Trophoblast cell (in vitro differentiated cells and primary cell): ENCODE data around the gene MOV10L1.
A peak's percentile ranks its signal among the peaks of the same experiment; 100 is the strongest.

ENCODE experiments used
- DNase-seq, 2 donors: peaks; one replicate each; pipeline ENCODE4 v3.0.0-alpha.2; 2016
- H2AFZ ChIP-seq: 2 replicates; pipeline ENCODE4 v1.6.1; 2013; ENCODE audit warnings: low read length, moderate library complexity, mild to moderate bottlenecking; ENCODE audit not compliant: insufficient read depth, poor library complexity
- H2AK5ac ChIP-seq: 2 replicates; pipeline ENCODE4 v1.6.1; 2013; ENCODE audit warnings: mild to moderate bottlenecking, low read length
- H2BK120ac ChIP-seq: 2 replicates; pipeline ENCODE4 v1.6.1; 2013; ENCODE audit warnings: low read length, mild to moderate bottlenecking, moderate library complexity; ENCODE audit not compliant: insufficient read depth, poor library complexity
- H2BK12ac ChIP-seq: 2 replicates; pipeline ENCODE4 v1.6.1; 2013; ENCODE audit warnings: mild to moderate bottlenecking, low read length, moderate library complexity
- H2BK5ac ChIP-seq: 2 replicates; pipeline ENCODE4 v1.6.1; 2013; ENCODE audit warnings: low read length, low read depth, moderate library complexity, mild to moderate bottlenecking; ENCODE audit not compliant: poor library complexity
- H3K14ac ChIP-seq: 2 replicates; pipeline ENCODE4 v1.6.1; 2013; ENCODE audit warnings: mild to moderate bottlenecking, low read length
- H3K18ac ChIP-seq: 2 replicates; pipeline ENCODE4 v1.6.1; 2013; ENCODE audit warnings: mild to moderate bottlenecking, low read length
- H3K23ac ChIP-seq: 2 replicates; pipeline ENCODE4 v1.6.1; 2013; ENCODE audit warnings: low read length
- H3K27ac ChIP-seq: 2 replicates; pipeline ENCODE4 v1.5.1; 2013; ENCODE audit warnings: low read depth, mild to moderate bottlenecking, inconsistent platforms, low read length, moderate library complexity
- H3K27me3 ChIP-seq: 2 replicates; pipeline ENCODE4 v1.6.1; 2013; ENCODE audit warnings: inconsistent platforms, mild to moderate bottlenecking, low read length, moderate library complexity; ENCODE audit not compliant: insufficient read depth
- H3K36me3 ChIP-seq, 2 experiments: 1 replicate in 1 of 2; 2 replicates in 1 of 2; pipeline ENCODE4 v1.6.1; 2013; ENCODE audit warnings: low read length in 2 of 2, mild to moderate bottlenecking in 2 of 2, moderate library complexity in 1 of 2; ENCODE audit not compliant: insufficient read depth in 2 of 2, control insufficient read depth in 1 of 2
- H3K4ac ChIP-seq: 2 replicates; pipeline ENCODE4 v1.6.1; 2013; ENCODE audit warnings: low read depth, mild to moderate bottlenecking, low read length, moderate library complexity
- H3K4me1 ChIP-seq, 2 experiments: 1 replicate in 1 of 2; 2 replicates in 1 of 2; pipeline ENCODE4 v1.6.1; 2013; ENCODE audit warnings: low read length in 2 of 2, mild to moderate bottlenecking in 2 of 2, moderate library complexity in 1 of 2; ENCODE audit not compliant: insufficient read depth in 2 of 2, control insufficient read depth in 1 of 2
- H3K4me2 ChIP-seq: 2 replicates; pipeline ENCODE4 v1.6.1; 2013; ENCODE audit warnings: inconsistent platforms, mild to moderate bottlenecking, low read length, moderate library complexity
- H3K4me3 ChIP-seq: 2 replicates; pipeline ENCODE4 v1.5.1; 2013; ENCODE audit warnings: mild to moderate bottlenecking, low read depth, low read length, inconsistent platforms
- H3K79me1 ChIP-seq: one replicate; pipeline ENCODE4 v1.6.1; 2013; ENCODE audit warnings: low read length
- H3K79me2 ChIP-seq: 2 replicates; pipeline ENCODE4 v1.6.1; 2013; ENCODE audit warnings: low read length, mild to moderate bottlenecking; ENCODE audit not compliant: control insufficient read depth, insufficient read depth, poor library complexity
- H3K9ac ChIP-seq: 2 replicates; pipeline ENCODE4 v1.6.1; 2013; ENCODE audit warnings: mild to moderate bottlenecking, low read length
- H3K9me3 ChIP-seq: 2 replicates; pipeline ENCODE4 v1.6.1; 2013; ENCODE audit warnings: low read depth, mild to moderate bottlenecking, control low read depth, inconsistent platforms, low read length; ENCODE audit not compliant: insufficient read depth
- H4K12ac ChIP-seq: 2 replicates; pipeline ENCODE4 v1.6.1; 2013; ENCODE audit warnings: low read depth, mild to moderate bottlenecking, low read length, moderate library complexity
- H4K8ac ChIP-seq: 2 replicates; pipeline ENCODE4 v1.6.1; 2013; ENCODE audit warnings: low read depth, mild to moderate bottlenecking, low read length, moderate library complexity
- H4K91ac ChIP-seq: one replicate; pipeline ENCODE4 v1.6.1; 2013; ENCODE audit warnings: low read depth, mild to moderate bottlenecking, low read length, moderate library complexity
- WGBS: extraction: QIAGEN DNeasy Blood & Tissue Kit; methylation state at CpG from one replicate; pipeline ENCODE4 v1.1.7; 2013; ENCODE audit warnings: missing lambda C conversion rate; ENCODE audit not compliant: insufficient read length, insufficient coverage; ENCODE audit errors: extremely low coverage; 5-methylcytosine and 5-hydroxymethylcytosine counted together

Gene MOV10L1

DNA sequence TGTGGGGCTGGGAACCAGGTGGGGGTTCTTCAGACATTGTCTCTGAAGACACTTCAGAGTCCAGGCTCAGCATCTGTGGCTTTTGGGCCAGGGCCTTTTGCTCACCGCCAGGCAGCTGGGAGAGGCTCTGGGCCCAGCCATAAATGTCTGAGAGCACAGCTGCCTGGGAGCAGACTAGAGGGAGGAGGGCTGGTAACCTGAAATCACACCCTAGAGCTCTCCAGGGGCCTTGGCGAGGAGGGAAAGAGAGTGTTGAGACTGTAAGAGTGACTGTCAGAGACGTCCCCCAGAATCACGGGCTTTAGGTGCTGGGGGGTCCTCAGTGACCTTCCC, 100.0 kb downstream of the MOV10L1 start:
- H3K4me3 ChIP-seq, result peak overlapping the region; percentile 52
- no CpG with 5 or more reads among the region's 4 CpGs for WGBS
- no peak for DNase-seq

DNA sequence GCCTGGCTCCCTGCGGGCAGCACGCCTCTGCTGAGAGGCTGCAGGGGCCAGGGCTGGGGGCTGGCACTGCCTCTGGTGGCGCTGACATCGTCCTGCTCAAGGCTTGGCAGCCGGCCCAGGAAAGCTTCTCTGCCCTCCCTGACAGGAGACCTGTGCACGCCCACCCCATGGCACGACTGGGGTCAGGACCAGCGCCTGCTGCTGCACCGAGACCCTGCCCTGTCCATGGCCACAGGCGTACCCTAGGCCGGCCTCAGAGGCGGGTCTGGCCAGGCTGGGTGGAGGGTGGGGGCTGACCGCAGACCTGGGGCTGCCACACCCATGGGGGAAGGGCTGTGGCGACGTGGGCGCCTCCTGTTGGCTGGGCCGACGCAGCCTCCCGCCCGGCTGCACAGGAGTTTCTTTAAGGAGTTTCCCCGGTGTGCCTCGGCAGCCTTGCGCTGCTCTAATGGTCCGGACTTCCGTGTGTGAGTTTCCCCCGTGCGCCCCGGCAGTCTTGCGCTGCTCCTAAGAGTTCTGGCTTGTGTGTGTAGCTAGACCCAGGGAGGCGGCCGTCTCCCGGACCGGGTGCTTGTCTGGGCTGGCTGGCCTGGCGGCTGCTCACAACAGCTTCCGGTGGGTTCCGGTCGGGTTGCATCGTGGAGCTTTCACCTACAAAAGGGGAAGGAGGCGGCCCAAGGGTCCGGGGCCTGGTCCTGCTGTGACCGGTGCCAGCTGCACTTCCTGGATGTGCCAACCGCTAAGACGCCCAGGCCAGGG, 100.6 kb downstream of the MOV10L1 start:
- Histone ChIP-seq H3K79me1 (peaks cover 21% of the 10 kb centered on the region), H3K9ac (no peak overlapping the region), H4K91ac (peak overlapping the region; percentile 60), H2BK120ac (peak overlapping the region; percentile 62), H3K4ac (peak overlapping the region; percentile 60), H3K27ac (peak overlapping the region; percentile 88), H3K9me3 (no peaks in the 10 kb centered on the region), H3K18ac (peak overlapping the region; percentile 70), H4K12ac (peak overlapping the region; percentile 39), H2BK12ac (no peak overlapping the region), H2AK5ac (no peak overlapping the region), H3K36me3 (peaks cover 24 to 31% of the 10 kb centered on the region in 2 experiments), H2BK5ac (peak overlapping the region; percentile 66), H3K14ac (peak overlapping the region; percentile 61), H4K8ac (peak overlapping the region; percentile 74), H3K79me2 (peaks cover 18% of the 10 kb centered on the region), H2AFZ (peak overlapping the region; percentile 18), H3K23ac (no peak overlapping the region), H3K4me1 (peaks cover 38 to 45% of the 10 kb centered on the region in 2 experiments), H3K27me3 (no peaks in the 10 kb centered on the region), H3K4me3 (peak overlapping the region; percentile 52), H3K4me2 (peak overlapping the region; percentile 43)
- WGBS, result no CpG with 5 or more reads among the region's 43 CpGs
- DNase-seq, result peak; percentile 51 to 73

More for the DNA sequence above, 100.0 kb downstream of the MOV10L1 start:
- no peak overlapping the region for H3K23ac ChIP-seq
- H2BK5ac ChIP-seq, result peak overlapping the region; percentile 0
- H2BK12ac ChIP-seq, result no peak overlapping the region
- no peaks in the 10 kb centered on the region for H3K27me3 ChIP-seq
- H3K14ac ChIP-seq, result peak overlapping the region; percentile 36
- no peak overlapping the region for H4K12ac ChIP-seq
- H2BK120ac ChIP-seq, result peak overlapping the region; percentile 62
- H3K9me3 ChIP-seq, result no peaks in the 10 kb centered on the region
- H2AK5ac ChIP-seq, result no peak overlapping the region
- peak overlapping the region; percentile 44 for H4K91ac ChIP-seq
- H3K18ac ChIP-seq, result peak overlapping the region; percentile 17
- H2AFZ ChIP-seq, result no peak overlapping the region
- peak overlapping the region; percentile 43 for H3K4me2 ChIP-seq
- peaks cover 25% of the 10 kb centered on the region for H3K79me1 ChIP-seq
- no peak overlapping the region for H3K9ac ChIP-seq
- peaks cover 20% of the 10 kb centered on the region for H3K79me2 ChIP-seq
- peak overlapping the region; percentile 5 for H3K4ac ChIP-seq
- H3K4me1 ChIP-seq, result peaks cover 42 to 50% of the 10 kb centered on the region in 2 experiments
- peaks cover 20 to 27% of the 10 kb centered on the region in 2 experiments for H3K36me3 ChIP-seq
- peak overlapping the region; percentile 88 for H3K27ac ChIP-seq
- H4K8ac ChIP-seq, result peak overlapping the region; percentile 8

DNA sequence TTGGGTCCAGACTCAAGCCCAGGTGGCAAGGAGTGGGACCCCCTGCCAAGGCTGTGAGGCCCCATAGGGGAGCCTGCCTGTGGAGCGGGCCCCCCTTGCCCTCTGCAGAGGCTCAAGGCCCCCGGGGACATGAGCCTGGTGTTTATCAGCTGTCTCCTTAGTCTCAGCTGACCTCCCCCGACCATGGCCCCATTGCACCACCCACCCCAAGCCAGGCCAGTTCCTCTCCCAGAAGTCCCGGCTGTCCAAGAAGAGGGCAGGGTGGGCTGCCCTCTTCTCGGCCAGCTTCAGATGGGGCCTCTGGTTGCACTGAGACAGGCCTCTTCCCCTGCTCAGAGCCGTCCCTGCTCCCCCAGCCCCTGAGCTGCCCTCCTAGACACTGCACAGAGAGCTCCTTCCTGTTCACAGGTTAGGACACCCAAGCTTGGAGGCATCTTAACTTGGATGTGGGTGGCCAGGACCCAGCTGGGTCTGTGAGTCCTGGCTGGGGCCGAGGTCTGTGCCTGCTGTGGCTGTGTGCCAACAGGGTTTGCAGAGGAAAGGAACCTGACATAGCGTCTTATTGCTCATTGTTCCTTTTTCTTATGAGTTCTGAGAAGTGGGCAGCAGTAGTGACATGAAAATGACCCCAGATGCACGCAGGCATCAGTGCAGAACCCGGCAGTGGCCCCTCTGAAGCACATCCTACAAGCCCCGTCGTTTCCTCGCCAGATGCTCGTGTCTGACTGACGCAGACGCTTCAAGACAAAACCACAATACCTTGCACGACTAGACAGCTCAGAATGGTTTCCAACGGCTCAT, 101.3 kb downstream of the MOV10L1 start:
- Histone ChIP-seq H3K36me3 (peaks cover 28 to 38% of the 10 kb centered on the region in 2 experiments), H3K14ac (peak overlapping the region; percentile 61), H3K9me3 (no peaks in the 10 kb centered on the region), H3K18ac (peak overlapping the region; percentile 70), H3K23ac (no peak overlapping the region), H3K4me3 (no peak overlapping the region), H4K91ac (peak overlapping the region; percentile 60), H2BK5ac (peak overlapping the region; percentile 66), H3K79me2 (peaks cover 16% of the 10 kb centered on the region), H3K4me1 (peaks cover 36 to 43% of the 10 kb centered on the region in 2 experiments), H2BK120ac (peak overlapping the region; percentile 62), H2AK5ac (peak overlapping the region; percentile 22), H2BK12ac (no peak overlapping the region), H3K9ac (no peak overlapping the region), H3K4ac (peak overlapping the region; percentile 60), H3K79me1 (peaks cover 17% of the 10 kb centered on the region), H2AFZ (peak overlapping the region; percentile 18), H3K4me2 (peak overlapping the region; percentile 43), H3K27me3 (no peaks in the 10 kb centered on the region), H4K12ac (peak overlapping the region; percentile 39), H4K8ac (peak overlapping the region; percentile 74), H3K27ac (peak overlapping the region; percentile 88)
- no CpG with 5 or more reads among the region's 18 CpGs for WGBS
- DNase-seq, result peak; percentile 39 to 40

DNA sequence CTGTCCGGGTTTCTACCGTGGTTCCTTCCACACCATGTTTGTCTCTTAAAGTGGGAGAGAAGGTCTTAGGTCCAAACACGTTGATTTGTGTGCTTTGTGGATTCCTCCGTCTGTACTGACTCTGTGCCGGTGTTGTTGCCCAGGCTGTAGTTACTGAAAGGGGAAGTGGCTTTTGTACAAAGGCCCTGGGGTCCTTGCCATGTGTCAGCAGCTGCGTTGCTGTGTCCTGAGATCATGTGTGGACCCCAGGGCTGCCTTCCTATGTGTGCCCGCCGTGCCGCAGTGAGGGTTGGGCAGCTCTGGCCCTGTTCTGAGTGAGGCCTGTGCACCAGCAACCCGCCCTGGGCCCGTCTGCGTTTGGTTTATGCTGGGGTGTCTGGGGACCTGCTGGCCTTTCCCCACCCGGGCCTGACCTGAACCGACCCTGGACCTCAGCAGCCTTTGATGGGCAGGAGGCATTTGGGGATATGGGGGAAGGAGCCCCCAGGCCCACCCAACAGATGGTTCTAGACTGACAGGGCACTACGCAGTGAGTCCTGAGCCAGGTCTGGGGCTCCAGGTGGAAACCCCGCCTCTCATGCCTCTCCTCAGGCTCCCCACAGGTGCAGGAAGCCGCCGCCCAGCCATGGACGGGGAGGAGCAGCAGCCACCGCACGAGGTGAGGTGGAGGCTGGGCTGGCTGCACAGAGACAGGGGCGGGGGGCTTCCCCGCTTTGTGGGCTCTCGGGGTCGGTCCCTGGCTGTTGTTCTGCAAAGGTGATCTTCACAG, 102.8 kb downstream of the MOV10L1 start:
- Histone ChIP-seq H3K18ac (peak overlapping the region; percentile 16), H4K12ac (no peak overlapping the region), H3K79me2 (peaks cover 7% of the 10 kb centered on the region), H4K91ac (no peak overlapping the region), H3K23ac (no peak overlapping the region), H2AFZ (no peak overlapping the region), H3K9ac (no peak overlapping the region), H3K4ac (peak overlapping the region; percentile 34), H3K14ac (peak overlapping the region; percentile 2), H2BK120ac (no peak overlapping the region), H3K9me3 (no peaks in the 10 kb centered on the region), H2BK12ac (no peak overlapping the region), H3K4me3 (no peak overlapping the region), H3K79me1 (peaks cover 14% of the 10 kb centered on the region), H2AK5ac (peak overlapping the region; percentile 8), H3K4me1 (peaks cover 31 to 35% of the 10 kb centered on the region in 2 experiments), H2BK5ac (no peak overlapping the region), H3K36me3 (peaks cover 40 to 52% of the 10 kb centered on the region in 2 experiments), H4K8ac (no peak overlapping the region), H3K27ac (no peak overlapping the region), H3K4me2 (no peak overlapping the region), H3K27me3 (no peaks in the 10 kb centered on the region)
- DNase-seq, result no peak
- no CpG with 5 or more reads among the region's 25 CpGs for WGBS
